ENCODE measurements around the gene CHRNA4.

- TF ChIP-seq, protein P1, sequence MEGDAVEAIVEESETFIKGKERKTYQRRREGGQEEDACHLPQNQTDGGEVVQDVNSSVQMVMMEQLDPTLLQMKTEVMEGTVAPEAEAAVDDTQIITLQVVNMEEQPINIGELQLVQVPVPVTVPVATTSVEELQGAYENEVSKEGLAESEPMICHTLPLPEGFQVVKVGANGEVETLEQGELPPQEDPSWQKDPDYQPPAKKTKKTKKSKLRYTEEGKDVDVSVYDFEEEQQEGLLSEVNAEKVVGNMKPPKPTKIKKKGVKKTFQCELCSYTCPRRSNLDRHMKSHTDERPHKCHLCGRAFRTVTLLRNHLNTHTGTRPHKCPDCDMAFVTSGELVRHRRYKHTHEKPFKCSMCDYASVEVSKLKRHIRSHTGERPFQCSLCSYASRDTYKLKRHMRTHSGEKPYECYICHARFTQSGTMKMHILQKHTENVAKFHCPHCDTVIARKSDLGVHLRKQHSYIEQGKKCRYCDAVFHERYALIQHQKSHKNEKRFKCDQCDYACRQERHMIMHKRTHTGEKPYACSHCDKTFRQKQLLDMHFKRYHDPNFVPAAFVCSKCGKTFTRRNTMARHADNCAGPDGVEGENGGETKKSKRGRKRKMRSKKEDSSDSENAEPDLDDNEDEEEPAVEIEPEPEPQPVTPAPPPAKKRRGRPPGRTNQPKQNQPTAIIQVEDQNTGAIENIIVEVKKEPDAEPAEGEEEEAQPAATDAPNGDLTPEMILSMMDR (IDR thresholded peaks at IDR 0.05; ENCODE audit: low read depth, low read length) = no peak
- no peak for TF ChIP-seq EZH2phosphoT487 (IDR thresholded peaks at IDR 0.05; ENCODE audit: low read depth)
These were observed 16.8 kb upstream of the CHRNA4 start for GRCh38 chr20:63377951-63378381.

Data from OCI-LY3 (cell line).